A673 (cell line): ENCODE results near the gene KDM4B.

Experiments used
- EZH2 ChIP-seq: fragments of 200-600 bp; sonication (generic); IDR thresholded peaks from 2 replicates; pipeline ENCODE4 v1.6.1; 2017; ENCODE audit warnings: borderline replicate concordance, low read depth, mild to moderate bottlenecking, mixed read lengths, antibody characterized with exemption, low read length; ENCODE audit not compliant: poor library complexity, severe bottlenecking
- TF ChIP-seq, protein P1 (sequence below): fragments of 300-800, 200-600 bp; sonication (generic); conservative IDR thresholded peaks from 2 replicates; pipeline ENCODE4 v1.5.1; 2017; ENCODE audit warnings: low read depth, mild to moderate bottlenecking, antibody characterized with exemption, low read length, moderate library complexity, mixed read lengths

DNA sequence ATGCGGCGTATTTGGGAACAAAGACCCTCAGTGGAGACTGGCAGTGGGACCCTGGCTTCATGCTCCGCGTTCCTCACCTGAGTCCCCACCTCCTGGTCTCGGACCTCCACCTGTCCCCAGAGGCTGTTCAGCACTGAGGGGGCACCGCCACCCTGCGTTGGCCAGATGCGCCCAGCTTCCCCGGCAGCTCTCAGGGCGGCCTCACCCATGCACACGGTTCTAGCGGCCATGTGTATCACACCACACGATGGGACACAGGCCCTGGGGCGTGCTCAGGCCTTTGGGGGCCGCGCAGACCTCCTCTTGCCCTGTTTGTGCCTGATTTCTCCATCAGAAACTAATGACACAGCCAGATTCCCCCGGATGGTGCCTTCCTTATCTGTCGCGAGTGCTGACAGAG lies 138.1 kb downstream of the KDM4B start:
- TF ChIP-seq, protein P1, sequence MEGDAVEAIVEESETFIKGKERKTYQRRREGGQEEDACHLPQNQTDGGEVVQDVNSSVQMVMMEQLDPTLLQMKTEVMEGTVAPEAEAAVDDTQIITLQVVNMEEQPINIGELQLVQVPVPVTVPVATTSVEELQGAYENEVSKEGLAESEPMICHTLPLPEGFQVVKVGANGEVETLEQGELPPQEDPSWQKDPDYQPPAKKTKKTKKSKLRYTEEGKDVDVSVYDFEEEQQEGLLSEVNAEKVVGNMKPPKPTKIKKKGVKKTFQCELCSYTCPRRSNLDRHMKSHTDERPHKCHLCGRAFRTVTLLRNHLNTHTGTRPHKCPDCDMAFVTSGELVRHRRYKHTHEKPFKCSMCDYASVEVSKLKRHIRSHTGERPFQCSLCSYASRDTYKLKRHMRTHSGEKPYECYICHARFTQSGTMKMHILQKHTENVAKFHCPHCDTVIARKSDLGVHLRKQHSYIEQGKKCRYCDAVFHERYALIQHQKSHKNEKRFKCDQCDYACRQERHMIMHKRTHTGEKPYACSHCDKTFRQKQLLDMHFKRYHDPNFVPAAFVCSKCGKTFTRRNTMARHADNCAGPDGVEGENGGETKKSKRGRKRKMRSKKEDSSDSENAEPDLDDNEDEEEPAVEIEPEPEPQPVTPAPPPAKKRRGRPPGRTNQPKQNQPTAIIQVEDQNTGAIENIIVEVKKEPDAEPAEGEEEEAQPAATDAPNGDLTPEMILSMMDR = no peak
- no peak for TF ChIP-seq EZH2
